GM18873 (cell line): ENCODE measurements around the gene POLRMT.
A peak's percentile ranks its signal among the peaks of the same experiment; 100 is the strongest.
"Not testable (repeated sequence)": the region's sequence is repeated elsewhere in the genome, so short reads cannot be mapped to it uniquely, and the experiment has no call there.

Source experiments
- ATAC-seq: cut with Tn5 transposase; IDR thresholded peaks from one replicate; pipeline ENCODE4 v1.9.1; 2021; ENCODE audit warnings: mild to moderate bottlenecking, moderate library complexity, moderate number of reproducible peaks; ENCODE audit not compliant: unreplicated experiment, low FRiP score

Gene POLRMT

GRCh38 chr19:633068-633785 is at the start of gene POLRMT:
Gene POLRMT (minus strand): TSS chr19:633537. CDS start chr19:633512, 25 bp downstream.
- ATAC-seq = peak; percentile 72

GRCh38 chr19:682678-683320 is 49.5 kb upstream of the POLRMT start:
- ATAC-seq = no peak

GRCh38 chr19:681029-682019 is 48.0 kb upstream of the POLRMT start:
- no peak for ATAC-seq

- peak; percentile 71 for ATAC-seq
These were observed 47.1 kb upstream of the POLRMT start for GRCh38 chr19:680287-681028.

- peak; percentile 4 for ATAC-seq
These were observed 46.3 kb upstream of the POLRMT start for GRCh38 chr19:679418-680286.

- no peak for ATAC-seq
These were observed 45.6 kb upstream of the POLRMT start for GRCh38 chr19:678791-679388.

- ATAC-seq = no peak
These were observed 44.5 kb upstream of the POLRMT start for GRCh38 chr19:677601-678436.

GRCh38 chr19:677201-677600 is 43.9 kb upstream of the POLRMT start:
- no peak for ATAC-seq

- ATAC-seq = no peak
These were observed 43.2 kb upstream of the POLRMT start, which contains the start of gene FSTL3 for GRCh38 chr19:676339-677105. Gene FSTL3 (plus strand): TSS chr19:676392. CDS start chr19:676424, 32 bp downstream.

- ATAC-seq = no peak
These were observed 42.6 kb upstream of the POLRMT start for GRCh38 chr19:676007-676338.

GRCh38 chr19:674282-675151 is 41.2 kb upstream of the POLRMT start:
- no peak for ATAC-seq

- ATAC-seq = no peak
These were observed 37.3 kb upstream of the POLRMT start for GRCh38 chr19:670609-671075.

GRCh38 chr19:668675-669434 is 35.5 kb upstream of the POLRMT start:
- not testable (repeated sequence) for ATAC-seq

GRCh38 chr19:666985-667573 is 33.7 kb upstream of the POLRMT start:
- not testable (repeated sequence) for ATAC-seq

- no peak for ATAC-seq
These were observed 31.6 kb upstream of the POLRMT start for GRCh38 chr19:664913-665443.
